Activated T-cell treated with anti-CD3 and anti-CD28 coated beads for 4 hours (primary cell): ENCODE data around the gene PERCC1.
"Not testable (repeated sequence)": the region's sequence is repeated elsewhere in the genome, so short reads cannot be mapped to it uniquely, and the experiment has no call there.

Experiments used
- DNase-seq: peaks from one replicate; pipeline ENCODE4 v3.0.0-alpha.2; 2020

The PERCC1 gene

GRCh38 chr16:1435921-1436697 lies 5.2 kb downstream of the PERCC1 start:
- DNase-seq, result no peak

- DNase-seq, result no peak
These were observed 6.0 kb downstream of the PERCC1 start for GRCh38 chr16:1436731-1437355.

- DNase-seq, result no peak
These were observed 6.7 kb downstream of the PERCC1 start for GRCh38 chr16:1437606-1438005.

GRCh38 chr16:1438229-1439057 lies 7.6 kb downstream of the PERCC1 start:
- no peak for DNase-seq

- no peak for DNase-seq
These were observed 8.3 kb downstream of the PERCC1 start for GRCh38 chr16:1439058-1439698.

- not testable (repeated sequence) for DNase-seq
These were observed 8.8 kb downstream of the PERCC1 start for GRCh38 chr16:1439699-1440074.

- no peak for DNase-seq
These were observed 10.5 kb downstream of the PERCC1 start for GRCh38 chr16:1441391-1441829.

GRCh38 chr16:1442697-1443096 lies 11.8 kb downstream of the PERCC1 start:
- DNase-seq, result no peak

GRCh38 chr16:1443403-1443973 lies 12.6 kb downstream of the PERCC1 start:
- DNase-seq, result no peak

- DNase-seq, result no peak
These were observed 13.3 kb downstream of the PERCC1 start, which contains the start of gene CCDC154 for GRCh38 chr16:1443980-1444729. CCDC154 (minus strand) TSS chr16:1444556; CDS start chr16:1444322, 234 bp downstream.

GRCh38 chr16:1444730-1445517 lies 14.0 kb downstream of the PERCC1 start:
- DNase-seq, result no peak

- no peak for DNase-seq
These were observed 14.8 kb downstream of the PERCC1 start for GRCh38 chr16:1445518-1446203.

- no peak for DNase-seq
These were observed 15.6 kb downstream of the PERCC1 start for GRCh38 chr16:1446296-1447080.

- DNase-seq, result no peak
These were observed 17.1 kb downstream of the PERCC1 start for GRCh38 chr16:1447965-1448364.

- DNase-seq, result no peak
These were observed 17.7 kb downstream of the PERCC1 start for GRCh38 chr16:1448536-1449116.

GRCh38 chr16:1449201-1449788 lies 18.4 kb downstream of the PERCC1 start:
- DNase-seq, result no peak

- no peak for DNase-seq
These were observed 19.3 kb downstream of the PERCC1 start for GRCh38 chr16:1450218-1450617.

- no peak for DNase-seq
These were observed 20.0 kb downstream of the PERCC1 start for GRCh38 chr16:1450841-1451240.
